NOMO-1 treated with dmso at 0.1 percent for 144 hours (cell line): ENCODE data around the gene ANKZF1.

Experiments
- DNase-seq: peaks from one replicate; lab custom pipeline; 2025; ENCODE audit not compliant: unreplicated experiment; lab: John Stamatoyannopoulos, UW

ANKZF1 gene

GRCh38 chr2:219207884-219208740 lies 21.5 kb upstream of the ANKZF1 start:
- no peak for DNase-seq

GRCh38 chr2:219209236-219210195 lies 20.1 kb upstream of the ANKZF1 start:
- DNase-seq = no peak

GRCh38 chr2:219210196-219210885 lies 19.3 kb upstream of the ANKZF1 start:
- DNase-seq = no peak

- no peak for DNase-seq
These were observed 18.7 kb upstream of the ANKZF1 start for GRCh38 chr2:219210886-219211362.

DNA sequence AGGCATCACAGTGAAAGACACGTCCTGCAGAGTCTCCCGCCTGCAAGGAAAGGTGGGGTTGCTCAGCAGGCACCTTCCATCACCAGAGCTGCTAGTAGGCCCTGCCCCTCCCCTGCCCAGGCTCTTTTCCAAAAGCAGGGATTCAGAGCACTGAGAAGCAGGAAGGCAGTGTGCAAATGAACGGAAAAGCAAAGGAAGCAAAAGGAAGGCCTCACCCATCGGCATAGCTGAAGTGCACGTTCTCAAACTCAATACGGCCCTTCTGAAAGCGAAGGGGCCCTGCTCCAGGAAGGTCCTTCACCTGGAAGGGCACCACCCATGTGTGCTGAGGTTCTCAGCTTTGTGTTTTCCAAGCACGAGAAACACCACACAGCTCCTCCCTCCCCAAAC lies 16.6 kb upstream of the ANKZF1 start:
- DNase-seq = no peak

DNA sequence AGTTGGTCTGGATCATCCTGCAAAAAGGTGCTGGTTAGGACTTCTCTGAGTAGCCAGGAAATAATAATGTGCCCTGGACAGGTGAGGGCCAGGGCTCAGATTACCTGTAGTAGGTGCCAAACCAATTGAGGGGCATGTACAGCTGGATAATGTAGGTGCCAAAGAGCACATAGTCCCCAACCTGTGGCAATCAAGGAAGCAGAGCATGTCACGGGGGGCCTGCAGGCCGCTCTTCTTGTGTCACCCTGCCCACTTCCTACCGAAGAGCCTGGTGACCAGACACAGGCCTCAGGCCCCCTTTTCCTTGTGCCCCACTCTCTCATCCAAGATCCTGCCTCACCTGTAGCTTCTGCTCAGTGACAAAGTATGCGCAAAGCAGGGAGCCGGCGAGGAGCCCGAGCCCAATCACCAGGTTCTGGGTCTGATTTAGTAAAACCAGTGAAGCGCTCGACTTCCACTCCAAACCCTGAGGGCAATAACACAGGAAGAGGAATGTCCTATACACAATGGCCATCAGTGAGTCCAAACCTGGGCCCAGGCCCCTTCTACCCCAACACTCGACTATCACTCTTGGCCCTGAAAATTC lies 16.0 kb upstream of the ANKZF1 start:
- DNase-seq = no peak

GRCh38 chr2:219214141-219214540 lies 15.5 kb upstream of the ANKZF1 start:
- no peak for DNase-seq

GRCh38 chr2:219214786-219215185 lies 14.8 kb upstream of the ANKZF1 start:
- DNase-seq = no peak

GRCh38 chr2:219215871-219216534 lies 13.6 kb upstream of the ANKZF1 start:
- no peak for DNase-seq

GRCh38 chr2:219216535-219216915 lies 13.1 kb upstream of the ANKZF1 start:
- DNase-seq = no peak

GRCh38 chr2:219218217-219218731 lies 11.3 kb upstream of the ANKZF1 start:
- no peak for DNase-seq

DNA sequence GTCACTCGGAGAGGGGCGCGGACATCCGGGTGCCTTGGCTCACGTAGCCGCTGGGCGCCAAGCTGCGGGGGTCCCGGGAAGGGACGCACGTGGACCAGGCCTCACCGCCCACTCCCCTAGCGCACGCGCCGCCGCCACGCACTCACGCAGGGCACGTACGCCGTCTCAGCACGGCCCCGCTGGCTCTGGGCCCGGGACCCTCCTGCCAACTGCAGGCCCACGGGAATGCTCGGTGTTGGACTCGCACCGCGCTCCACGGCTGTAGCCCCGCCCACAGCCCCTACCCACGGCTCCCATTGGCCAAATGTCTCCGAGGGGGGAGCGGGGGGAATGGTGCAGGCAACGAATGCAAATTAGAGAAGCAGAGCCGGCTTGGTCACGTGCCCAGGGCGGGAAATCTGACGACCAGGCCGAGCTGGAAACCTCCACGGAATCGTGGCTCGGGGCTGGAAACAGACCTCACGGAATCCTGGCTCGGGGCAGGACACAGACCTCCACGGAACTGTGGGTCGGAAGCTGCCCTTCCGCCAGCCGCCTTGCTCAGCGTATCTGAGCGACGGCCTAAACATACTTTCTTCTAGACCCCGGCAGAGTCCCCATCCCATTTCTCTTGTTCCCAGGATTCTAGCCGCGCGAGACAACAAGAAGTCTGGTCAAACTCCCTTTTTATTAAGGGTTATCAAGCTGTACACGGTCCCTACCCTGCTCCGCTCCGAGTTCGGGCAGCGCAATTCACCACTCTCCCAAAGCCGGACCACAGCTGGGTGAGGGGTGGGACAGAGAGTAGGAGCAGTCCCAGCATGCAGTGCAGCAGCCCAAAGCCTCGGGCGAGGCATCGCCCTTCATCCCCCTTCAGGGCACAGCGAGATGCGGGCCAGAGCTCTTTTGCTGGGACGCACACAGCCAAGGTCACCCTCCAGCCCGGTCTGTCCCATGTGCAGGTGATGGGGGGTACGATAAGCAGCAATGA lies 10.6 kb upstream of the ANKZF1 start, which contains the start of gene ABCB6:
Gene ABCB6 (minus strand): TSS at position 227 of the 970 bp plus-strand sequence. CDS start 285 bp downstream, outside the sequence.
- no peak for DNase-seq

DNA sequence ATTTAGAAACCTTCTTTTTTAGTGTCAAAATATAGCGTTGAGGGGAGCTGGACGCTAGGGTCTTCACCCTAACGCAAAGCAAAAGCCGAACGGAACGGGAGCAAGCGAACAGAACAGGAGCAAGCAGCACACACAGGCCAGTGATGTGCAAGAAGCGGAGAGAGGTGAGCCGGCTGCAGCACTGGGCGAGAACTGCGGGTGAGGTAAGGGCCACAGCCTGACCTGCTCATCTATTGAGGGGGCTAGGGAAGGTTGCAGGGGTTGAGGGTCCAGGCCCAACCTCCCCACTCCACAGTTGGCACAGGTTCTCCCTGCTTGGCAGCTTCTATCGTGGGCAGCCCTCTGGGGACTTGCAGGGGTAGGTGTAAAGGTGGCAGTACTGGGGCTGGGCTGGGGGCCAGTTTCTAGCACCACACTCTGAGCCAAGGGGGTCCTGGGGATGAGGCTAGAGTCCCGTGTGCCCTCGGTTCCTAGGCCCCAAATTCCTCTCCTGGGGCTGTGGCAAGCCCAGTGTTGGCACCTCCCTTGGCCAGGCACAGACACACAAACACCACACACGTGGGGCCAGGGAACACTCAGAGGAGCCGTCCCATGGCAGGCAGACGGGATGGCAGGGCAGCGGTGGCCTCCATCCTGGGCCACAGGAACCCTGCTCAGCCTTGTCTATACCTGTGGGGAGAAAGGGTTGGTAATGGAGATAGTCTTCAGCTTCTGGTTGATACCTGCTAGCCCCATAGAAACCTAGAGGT lies 9.6 kb upstream of the ANKZF1 start:
- no peak for DNase-seq

GRCh38 chr2:219220652-219221402 lies 8.8 kb upstream of the ANKZF1 start:
- no peak for DNase-seq

- no peak for DNase-seq
These were observed 7.6 kb upstream of the ANKZF1 start for GRCh38 chr2:219221957-219222518.

DNA sequence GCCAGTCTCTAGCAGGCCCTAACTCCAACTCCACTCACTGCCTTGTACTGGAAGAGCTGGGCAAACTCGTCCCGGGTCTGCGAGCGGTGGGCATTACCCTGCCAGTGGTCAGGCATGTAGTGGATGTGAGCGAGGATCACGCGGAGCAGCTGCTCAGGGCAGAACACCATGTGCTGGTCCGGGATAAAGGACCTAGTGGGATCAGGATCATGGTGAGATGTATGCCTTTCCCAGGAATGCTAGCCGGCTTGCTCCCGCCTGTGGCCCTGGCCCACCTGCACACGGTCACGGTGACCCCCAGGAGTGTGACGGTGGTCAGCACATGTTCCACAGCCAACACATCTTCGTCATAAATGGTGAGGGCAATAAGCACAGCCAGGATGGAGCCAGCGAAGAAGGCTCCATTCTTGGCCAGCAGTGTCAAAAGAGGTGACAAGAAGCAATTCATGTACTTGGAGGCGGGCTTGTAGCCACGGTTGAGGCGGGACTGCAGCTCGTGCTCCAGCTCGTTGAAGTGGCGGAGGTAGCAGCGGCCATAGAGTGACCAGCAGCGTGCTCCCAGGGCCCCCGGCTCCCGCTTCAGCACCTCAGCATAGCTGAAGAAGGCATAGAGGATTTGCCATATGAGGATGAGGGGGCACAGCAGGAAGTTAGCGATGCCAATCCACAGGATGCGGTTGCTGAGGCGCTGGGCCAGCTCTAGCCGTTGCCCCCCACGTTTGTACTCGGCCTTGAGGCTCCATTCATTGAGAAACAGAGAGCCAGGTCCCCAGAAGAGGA lies 5.6 kb upstream of the ANKZF1 start:
- DNase-seq = no peak
